Measurements from ENCODE around the gene PI4K2B. TPM values are rescaled to one million over a fixed set of nuclear protein-coding genes. Genes with fewer than 3 reads are reported as not detected.

Gene PI4K2B
- total and polyA plus RNA-seq, 10 of the 15 experiments (the other 5 are each of a cell fraction or from before 2014, with no cell fraction given) = 12.9 to 55.3 (median 40.7) TPM

GRCh38 chr4:25234390-25235370, 847 bp downstream of the PI4K2B start:
- ChIA-PET RAD21 (ENCODE audit: unreplicated experiment) (interaction anchor here (1.6 to 4.1 kb wide), 7 partner anchors 18 to 133 kb away, joined by 4 to 21 read pairs (median 9); partner anchors contain the start of genes SEPSECS and ZCCHC4), SMC1A (ENCODE audit: uncharacterized antibody, unreplicated experiment) (interaction anchor here (0.9 to 5.4 kb wide), 6 partner anchors 12 to 133 kb away, joined by 4 to 38 read pairs (median 7); partner anchors contain the start of genes SEPSECS and ZCCHC4), CTCF (interaction anchor here (0.8 to 4.5 kb wide), 18 partner anchors 19 to 254 kb away, joined by 3 to 32 read pairs (median 4); partner anchors contain the start of genes SEPSECS and ZCCHC4), POLR2A (interaction anchor here (0.6 to 4.4 kb wide), 11 partner anchors 18 to 650 kb away, joined by 3 to 49 read pairs (median 5); partner anchors contain the start of genes DHX15, SEPSECS and ZCCHC4)
- Histone ChIP-seq H2AFZ (ENCODE audit: control insufficient read depth, low read depth, low read length) (peak overlapping the region; percentile 86), H3K79me2 (ENCODE audit: control insufficient read depth, insufficient read depth, low read length) (peaks cover 57% of the 10 kb centered on the region), H3K9ac (ENCODE audit: control insufficient read depth, insufficient read depth, low read length) (peak overlapping the region; percentile 83), H3K4me1 (ENCODE audit: control insufficient read depth, insufficient read depth, low read length) (peaks cover 11% of the 10 kb centered on the region), H4K20me1 (ENCODE audit: control insufficient read depth, insufficient read depth) (no peaks in the 10 kb centered on the region), H3K36me3 (ENCODE audit: control insufficient read depth in 2 of 2, insufficient read depth in 2 of 2, low read length in 1 of 2) (peaks cover 0 to 5% of the 10 kb centered on the region in 2 experiments; a peak in 1 of 4 replicates), H3K27ac (ENCODE audit: control insufficient read depth, insufficient read depth) (peak overlapping the region; percentile 87), H3K4me3 (peak overlapping the region; percentile 78), H3K9me3 (replicated peaks; ENCODE audit: control insufficient read depth, insufficient read depth, low read length) (peaks cover 4% of the 10 kb centered on the region; the same call in 2 of the 3 replicates), H3K4me2 (ENCODE audit: control insufficient read depth, insufficient read depth) (peak overlapping the region; percentile 45; the same call in 1 of the 2 replicates), H3K27me3 (replicated peaks in 1 of 2; ENCODE audit: control insufficient read depth in 2 of 2, insufficient read depth in 2 of 2, low read length in 1 of 2) (no peaks in the 10 kb centered on the region)
- BruUV-seq (replicated peaks) = no TSS peak
- WGBS (ENCODE audit: insufficient coverage, insufficient replicate concordance, low lambda C conversion rate, missing lambda C conversion rate) = 2% methylated on average over 33 of the region's 49 CpGs
- in situ Hi-C loops (cut with MboI) (loop anchor here (10.0 kb wide), 1 partner anchor 650 kb away; the partner anchor contains the start of gene DHX15), intact Hi-C loops (cut with micrococcal nuclease; ENCODE audit: unreplicated experiment) (loop anchor here (1.0 to 10.0 kb wide), 4 partner anchors 74 to 650 kb away; partner anchors contain the start of genes ANAPC4, DHX15, SEPSECS and ZCCHC4)
- FAIRE-seq = peak; percentile 89
- peak; percentile 76 for ATAC-seq
- DNase-seq (ENCODE audit: low read depth, low spot score) = peak; percentile 78
- TF ChIP-seq TCF3 (IDR thresholded peaks at IDR 0.05; ENCODE audit: borderline replicate concordance, insufficient read depth, low read depth, low read length) = no peak
- TF ChIP-seq E2F4 (IDR thresholded peaks at IDR 0.05; ENCODE audit: low read depth, low read length) = 0 out of 2 replicates have a peak, but pooled peaks have one; percentile 37
- TF ChIP-seq, protein P1, sequence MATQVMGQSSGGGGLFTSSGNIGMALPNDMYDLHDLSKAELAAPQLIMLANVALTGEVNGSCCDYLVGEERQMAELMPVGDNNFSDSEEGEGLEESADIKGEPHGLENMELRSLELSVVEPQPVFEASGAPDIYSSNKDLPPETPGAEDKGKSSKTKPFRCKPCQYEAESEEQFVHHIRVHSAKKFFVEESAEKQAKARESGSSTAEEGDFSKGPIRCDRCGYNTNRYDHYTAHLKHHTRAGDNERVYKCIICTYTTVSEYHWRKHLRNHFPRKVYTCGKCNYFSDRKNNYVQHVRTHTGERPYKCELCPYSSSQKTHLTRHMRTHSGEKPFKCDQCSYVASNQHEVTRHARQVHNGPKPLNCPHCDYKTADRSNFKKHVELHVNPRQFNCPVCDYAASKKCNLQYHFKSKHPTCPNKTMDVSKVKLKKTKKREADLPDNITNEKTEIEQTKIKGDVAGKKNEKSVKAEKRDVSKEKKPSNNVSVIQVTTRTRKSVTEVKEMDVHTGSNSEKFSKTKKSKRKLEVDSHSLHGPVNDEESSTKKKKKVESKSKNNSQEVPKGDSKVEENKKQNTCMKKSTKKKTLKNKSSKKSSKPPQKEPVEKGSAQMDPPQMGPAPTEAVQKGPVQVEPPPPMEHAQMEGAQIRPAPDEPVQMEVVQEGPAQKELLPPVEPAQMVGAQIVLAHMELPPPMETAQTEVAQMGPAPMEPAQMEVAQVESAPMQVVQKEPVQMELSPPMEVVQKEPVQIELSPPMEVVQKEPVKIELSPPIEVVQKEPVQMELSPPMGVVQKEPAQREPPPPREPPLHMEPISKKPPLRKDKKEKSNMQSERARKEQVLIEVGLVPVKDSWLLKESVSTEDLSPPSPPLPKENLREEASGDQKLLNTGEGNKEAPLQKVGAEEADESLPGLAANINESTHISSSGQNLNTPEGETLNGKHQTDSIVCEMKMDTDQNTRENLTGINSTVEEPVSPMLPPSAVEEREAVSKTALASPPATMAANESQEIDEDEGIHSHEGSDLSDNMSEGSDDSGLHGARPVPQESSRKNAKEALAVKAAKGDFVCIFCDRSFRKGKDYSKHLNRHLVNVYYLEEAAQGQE (IDR thresholded peaks at IDR 0.05; ENCODE audit: low read depth, low read length) = no peak
- TF ChIP-seq YY1 (IDR thresholded peaks at IDR 0.05; ENCODE audit: low read depth, low read length) = no peak
- TF ChIP-seq FOXM1 (IDR thresholded peaks at IDR 0.05; ENCODE audit: low read depth, low read length) = peak; percentile 71
- no peak for TF ChIP-seq NR2F1 (conservative IDR thresholded peaks at IDR 0.05)
- no peak for TF ChIP-seq KAT2A (conservative IDR thresholded peaks at IDR 0.05; ENCODE audit: control insufficient read depth, low read depth, low read length)
- no peak for TF ChIP-seq WRNIP1 (IDR thresholded peaks at IDR 0.05; ENCODE audit: borderline replicate concordance, low read depth, low read length)
- TF ChIP-seq SP1 (IDR thresholded peaks at IDR 0.05; ENCODE audit: low read depth, low read length) = no peak
- TF ChIP-seq ZNF24 (IDR thresholded peaks at IDR 0.05) = no peak
- no peak for TF ChIP-seq TBL1XR1 (IDR thresholded peaks at IDR 0.05; ENCODE audit: low read depth, low read length)
- TF ChIP-seq NBN (IDR thresholded peaks at IDR 0.05) = no peak; the same call in 1 of the 2 replicates
- TF ChIP-seq ATF3 (IDR thresholded peaks at IDR 0.05; ENCODE audit: borderline replicate concordance, extremely low read depth, low read depth, low read length) = no peak
- TF ChIP-seq HSF1 (IDR thresholded peaks at IDR 0.05; ENCODE audit: low read depth, low read length) = no peak
- TF ChIP-seq RFX5 (IDR thresholded peaks at IDR 0.05; ENCODE audit: low read depth, low read length) = no peak
